Measurements from ENCODE around the gene CWC27. TPM values are rescaled to one million over a fixed set of nuclear protein-coding genes. Genes with fewer than 3 reads are reported as not detected.

CWC27 gene
- polyA plus RNA-seq, 1 experiment: 7.5 TPM

DNA sequence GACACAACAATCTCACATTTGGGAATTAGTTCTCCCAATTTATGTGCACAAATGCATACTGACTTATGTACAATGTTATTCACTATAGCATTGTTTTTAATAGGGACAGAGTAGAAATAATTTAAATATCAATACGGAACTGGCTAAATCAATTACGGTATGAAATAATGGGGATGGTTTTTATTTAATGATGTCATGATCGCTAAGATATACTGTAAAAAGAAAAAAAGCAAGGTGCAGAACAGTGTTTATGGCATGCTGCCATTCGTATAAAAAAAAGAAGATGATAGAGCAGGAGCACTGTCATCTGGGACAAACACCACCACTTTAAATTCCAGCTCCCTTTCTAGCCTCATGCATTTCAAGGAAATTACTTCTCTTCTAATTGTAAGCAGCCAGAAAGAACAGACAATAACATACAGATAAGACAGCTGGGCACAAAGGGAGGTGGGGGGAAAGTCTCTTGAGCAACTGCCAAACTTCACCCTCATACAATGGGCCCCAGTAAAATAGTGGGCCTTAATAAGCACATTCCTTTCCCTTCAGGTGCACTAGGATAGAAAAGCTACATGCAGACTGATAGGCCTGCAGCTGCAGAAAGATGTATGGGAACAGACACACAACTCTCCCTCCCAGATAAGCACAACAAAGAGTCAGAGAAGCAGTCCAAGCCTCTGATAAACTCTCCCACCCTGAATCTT lies 8.6 kb upstream of the CWC27 start:
- DNase-seq (ENCODE audit: low read depth): no peak
- H3K36me3 ChIP-seq (ENCODE audit: control insufficient read depth, insufficient read depth, low read length): peaks cover 1% of the 10 kb centered on the region; the same call in 1 of the 2 replicates
- TF ChIP-seq, protein P1, sequence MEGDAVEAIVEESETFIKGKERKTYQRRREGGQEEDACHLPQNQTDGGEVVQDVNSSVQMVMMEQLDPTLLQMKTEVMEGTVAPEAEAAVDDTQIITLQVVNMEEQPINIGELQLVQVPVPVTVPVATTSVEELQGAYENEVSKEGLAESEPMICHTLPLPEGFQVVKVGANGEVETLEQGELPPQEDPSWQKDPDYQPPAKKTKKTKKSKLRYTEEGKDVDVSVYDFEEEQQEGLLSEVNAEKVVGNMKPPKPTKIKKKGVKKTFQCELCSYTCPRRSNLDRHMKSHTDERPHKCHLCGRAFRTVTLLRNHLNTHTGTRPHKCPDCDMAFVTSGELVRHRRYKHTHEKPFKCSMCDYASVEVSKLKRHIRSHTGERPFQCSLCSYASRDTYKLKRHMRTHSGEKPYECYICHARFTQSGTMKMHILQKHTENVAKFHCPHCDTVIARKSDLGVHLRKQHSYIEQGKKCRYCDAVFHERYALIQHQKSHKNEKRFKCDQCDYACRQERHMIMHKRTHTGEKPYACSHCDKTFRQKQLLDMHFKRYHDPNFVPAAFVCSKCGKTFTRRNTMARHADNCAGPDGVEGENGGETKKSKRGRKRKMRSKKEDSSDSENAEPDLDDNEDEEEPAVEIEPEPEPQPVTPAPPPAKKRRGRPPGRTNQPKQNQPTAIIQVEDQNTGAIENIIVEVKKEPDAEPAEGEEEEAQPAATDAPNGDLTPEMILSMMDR (IDR thresholded peaks at IDR 0.05; ENCODE audit: insufficient read depth, low read depth, low read length): no peak
- no peaks in the 10 kb centered on the region for H3K27me3 ChIP-seq (ENCODE audit: control insufficient read depth, insufficient read depth, low read length)
- no peak overlapping the region for H3K4me3 ChIP-seq (ENCODE audit: low read depth, low read length)
- ChIA-PET CTCF (no interaction called here), POLR2A (no interaction called here)

DNA sequence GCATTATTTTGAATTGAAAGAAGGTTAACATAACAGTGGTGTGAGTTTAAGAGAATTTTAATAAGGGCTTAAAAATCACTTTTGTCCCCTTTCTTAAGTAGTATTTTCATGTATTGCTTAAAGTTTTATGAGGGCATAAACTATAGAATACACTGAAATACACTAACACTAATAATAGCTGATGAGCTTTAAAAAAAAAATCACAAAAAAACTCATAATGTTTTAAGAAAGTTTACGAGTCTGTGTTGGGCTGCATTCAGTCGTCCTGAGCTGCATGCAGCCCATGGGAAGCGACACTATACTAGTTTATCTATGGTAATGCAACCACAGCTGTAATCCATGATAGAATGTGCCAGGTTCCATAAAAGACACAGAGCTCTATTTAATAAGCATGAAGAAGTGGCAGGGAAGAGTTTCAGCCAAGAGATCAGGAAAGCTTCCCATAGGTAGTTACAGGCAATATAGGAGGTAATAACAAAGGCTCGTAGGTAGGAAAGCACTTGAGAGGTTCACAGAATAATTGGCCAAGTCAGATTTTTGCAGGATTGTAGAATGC lies 4.7 kb upstream of the CWC27 start:
- no peaks in the 10 kb centered on the region for H3K27me3 ChIP-seq (ENCODE audit: control insufficient read depth, insufficient read depth, low read length)
- H3K4me3 ChIP-seq (ENCODE audit: low read depth, low read length): no peak overlapping the region
- ChIA-PET POLR2A (no interaction called here), CTCF (interaction anchor here (5.3 kb wide), 1 partner anchor 128 kb away, joined by 18 read pairs; no protein-coding TSS in a partner anchor)
- DNase-seq (ENCODE audit: low read depth): no peak
- TF ChIP-seq, protein P1 (IDR thresholded peaks at IDR 0.05; ENCODE audit: insufficient read depth, low read depth, low read length): no peak
- peaks cover 1% of the 10 kb centered on the region; the same call in 1 of the 2 replicates for H3K36me3 ChIP-seq (ENCODE audit: control insufficient read depth, insufficient read depth, low read length)

DNA sequence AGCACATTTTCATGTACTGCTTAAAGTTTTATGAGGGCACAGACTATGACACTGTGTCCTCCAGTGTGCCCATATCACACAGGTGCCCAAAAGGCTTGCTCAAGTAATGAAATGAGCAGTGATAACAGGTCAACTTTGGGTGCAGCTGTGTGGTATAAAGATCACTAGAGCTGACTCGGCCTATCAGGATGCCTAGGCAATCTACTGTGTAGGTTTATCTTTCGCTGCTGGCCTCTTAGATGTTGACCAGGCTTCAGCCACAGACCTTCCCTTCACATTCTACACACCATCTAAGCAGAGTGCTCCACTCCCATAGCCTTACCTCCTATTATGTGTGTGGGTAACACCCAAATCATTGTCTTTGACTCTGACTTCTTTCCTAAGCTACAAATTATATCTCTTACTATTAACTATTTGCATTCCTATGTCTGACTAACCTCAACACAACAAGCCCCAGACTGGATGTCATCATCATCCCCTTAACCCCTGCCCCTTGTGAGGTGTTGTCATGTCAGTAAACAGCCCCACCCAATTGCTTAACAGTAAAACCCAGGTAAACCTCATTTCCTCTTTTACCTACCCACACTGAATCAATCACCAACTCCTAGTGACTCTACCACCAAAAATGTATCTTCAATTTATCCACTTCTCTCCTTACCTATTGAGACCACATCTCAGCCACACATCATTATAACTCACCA lies 2.8 kb upstream of the CWC27 start:
- ChIA-PET POLR2A (no interaction called here), CTCF (interaction anchor here (5.3 kb wide), 1 partner anchor 130 kb away, joined by 18 read pairs; no protein-coding TSS in a partner anchor)
- TF ChIP-seq, protein P1 (IDR thresholded peaks at IDR 0.05; ENCODE audit: insufficient read depth, low read depth, low read length): no peak
- H3K27me3 ChIP-seq (ENCODE audit: control insufficient read depth, insufficient read depth, low read length): no peaks in the 10 kb centered on the region
- no peak for DNase-seq (ENCODE audit: low read depth)
- H3K36me3 ChIP-seq (ENCODE audit: control insufficient read depth, insufficient read depth, low read length): peaks cover 1% of the 10 kb centered on the region; the same call in 1 of the 2 replicates
- H3K4me3 ChIP-seq (ENCODE audit: low read depth, low read length): no peak overlapping the region

DNA sequence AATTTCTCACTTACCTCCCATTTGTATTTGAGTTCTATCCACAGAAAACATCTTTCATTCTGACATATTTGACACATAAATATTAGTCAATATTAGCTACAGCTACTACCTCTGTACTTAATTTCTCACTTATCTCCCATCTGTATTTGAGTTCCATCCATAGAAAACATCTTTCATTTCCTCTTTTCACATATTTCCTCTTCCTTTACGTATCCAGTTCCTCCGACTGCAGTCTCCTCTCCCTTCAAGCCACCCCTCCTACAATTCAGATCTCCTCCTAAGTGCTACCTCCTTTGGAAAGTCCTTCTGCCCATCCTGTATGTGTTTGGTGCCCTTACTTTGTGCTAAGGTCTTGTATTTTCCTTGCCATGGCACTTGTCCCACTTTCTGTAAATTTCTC lies 1.8 kb upstream of the CWC27 start:
- TF ChIP-seq, protein P1 (IDR thresholded peaks at IDR 0.05; ENCODE audit: insufficient read depth, low read depth, low read length): no peak
- H3K4me3 ChIP-seq (ENCODE audit: low read depth, low read length): peak overlapping the region; percentile 66
- no peak for DNase-seq (ENCODE audit: low read depth)
- POLR2A ChIA-PET: no interaction called here
- H3K36me3 ChIP-seq (ENCODE audit: control insufficient read depth, insufficient read depth, low read length): peaks cover 1% of the 10 kb centered on the region; the same call in 1 of the 2 replicates
- CTCF ChIA-PET: interaction anchor here (1.3 to 5.3 kb wide), 2 partner anchors 10 to 131 kb away, joined by 4 to 18 read pairs; no protein-coding TSS in a partner anchor
- H3K27me3 ChIP-seq (ENCODE audit: control insufficient read depth, insufficient read depth, low read length): no peaks in the 10 kb centered on the region

DNA sequence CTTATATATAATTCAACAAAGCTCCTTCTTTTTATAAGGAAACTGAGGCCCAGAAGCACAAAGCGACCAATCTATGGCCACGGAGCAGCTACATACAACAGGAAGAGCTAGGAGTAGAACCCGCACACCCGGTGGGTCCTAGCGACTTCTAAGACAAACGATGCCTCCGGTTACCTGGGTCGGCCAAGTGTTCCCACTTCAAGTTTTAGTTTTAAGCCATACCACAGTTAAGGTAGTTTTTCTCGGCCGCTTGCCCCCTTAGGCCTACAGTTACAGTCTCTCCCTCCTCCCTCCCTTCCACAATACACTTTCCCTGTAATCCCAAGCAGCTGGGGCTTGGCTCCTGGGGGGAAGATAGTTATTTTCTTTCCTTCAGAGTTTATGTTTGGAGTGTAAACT lies 772 bp upstream of the CWC27 start:
- no peak for DNase-seq (ENCODE audit: low read depth)
- ChIA-PET CTCF (interaction anchor here (0.6 to 5.3 kb wide), 3 partner anchors 10 to 154 kb away, joined by 3 to 18 read pairs (median 3); no protein-coding TSS in a partner anchor), POLR2A (interaction anchor here (0.6 kb wide), 1 partner anchor 131 kb away, joined by 4 read pairs; no protein-coding TSS in a partner anchor)
- TF ChIP-seq, protein P1 (IDR thresholded peaks at IDR 0.05; ENCODE audit: insufficient read depth, low read depth, low read length): no peak
- no peaks in the 10 kb centered on the region for H3K27me3 ChIP-seq (ENCODE audit: control insufficient read depth, insufficient read depth, low read length)
- H3K36me3 ChIP-seq (ENCODE audit: control insufficient read depth, insufficient read depth, low read length): peaks cover 1% of the 10 kb centered on the region; the same call in 1 of the 2 replicates
- peak overlapping the region; percentile 66 for H3K4me3 ChIP-seq (ENCODE audit: low read depth, low read length)

Measured in BJ (cell line).